Smooth muscle cell (in vitro differentiated cells): ENCODE results near the gene GALNT16. TPM values are rescaled to one million over a fixed set of nuclear protein-coding genes. Genes with fewer than 3 reads are reported as not detected.

Source experiments
- DNase-seq: peaks from one replicate; lab custom pipeline; 2025; ENCODE audit not compliant: unreplicated experiment; lab: John Stamatoyannopoulos, UW
- H2AFZ ChIP-seq: fragments of 200-600 bp; sonication (generic); 2 replicates; pipeline ENCODE4 v1.6.0; 2016; ENCODE audit warnings: antibody characterized with exemption, low read depth, mild to moderate bottlenecking
- H3F3A ChIP-seq: fragments of 200-600 bp; sonication (generic); 2 replicates; pipeline ENCODE4 v1.6.0; 2017; ENCODE audit warnings: antibody characterized with exemption, low read depth
- H3K27ac ChIP-seq: fragments of 200-600 bp; sonication (generic); 2 replicates; pipeline ENCODE4 v1.5.1; 2016; ENCODE audit warnings: low read depth, mild to moderate bottlenecking
- H3K27me3 ChIP-seq: fragments of 200-600 bp; sonication (generic); 2 replicates; pipeline ENCODE4 v1.6.1; 2016; ENCODE audit warnings: low read depth, mild to moderate bottlenecking
- H3K36me3 ChIP-seq: fragments of 200-600 bp; sonication (generic); 2 replicates; pipeline ENCODE4 v1.5.1; 2016; ENCODE audit warnings: low read depth
- H3K4me1 ChIP-seq: fragments of 200-600 bp; sonication (generic); 2 replicates; pipeline ENCODE4 v1.5.1; 2016; ENCODE audit warnings: low read depth
- H3K4me2 ChIP-seq: fragments of 200-600 bp; sonication (generic); 2 replicates; pipeline ENCODE4 v1.6.0; 2016; ENCODE audit warnings: mild to moderate bottlenecking
- H3K4me3 ChIP-seq: fragments of 200-600 bp; sonication (generic); 2 replicates; pipeline ENCODE4 v1.5.1; 2016; ENCODE audit warnings: mild to moderate bottlenecking
- H3K79me2 ChIP-seq: fragments of 200-600 bp; sonication (generic); 2 replicates; pipeline ENCODE4 v1.6.0; 2016; ENCODE audit warnings: low read depth, mild to moderate bottlenecking
- H3K9ac ChIP-seq: fragments of 200-600 bp; sonication (generic); 2 replicates; pipeline ENCODE4 v1.6.0; 2016; ENCODE audit warnings: low read depth
- H3K9me3 ChIP-seq: fragments of 200-600 bp; sonication (generic); replicated peaks from 2 replicates; pipeline ENCODE4 v1.5.1; 2016; ENCODE audit warnings: low read depth
- H4K20me1 ChIP-seq: fragments of 200-600 bp; sonication (generic); 2 replicates; pipeline ENCODE4 v1.6.0; 2016; ENCODE audit warnings: low read depth
- WGBS: methylation state at CpG from one replicate; pipeline ENCODE4 v1.1.7; 2016; ENCODE audit warnings: low lambda C conversion rate; 5-methylcytosine and 5-hydroxymethylcytosine counted together
- polyA plus RNA-seq: library from polyadenylated mRNA; unstranded; fragments of >200 nt; fragmentation: Nextera tagmentation; extraction: Ambion mirVana; gene quantifications from 2 replicates; pipeline ENCODE4 v1.2.1, GENCODE V29; 2016
- total RNA-seq: library from RNA; depleted of rRNA; stranded (reverse); fragments of >200 nt; gene quantifications from 2 replicates; pipeline ENCODE4 v1.2.3, GENCODE V29; 2014
- TF ChIP-seq, protein P1 (sequence below): fragments of 200-600 bp; sonication (generic); IDR thresholded peaks from 2 replicates; pipeline ENCODE4 v1.5.1; 2017; ENCODE audit warnings: borderline replicate concordance, mild to moderate bottlenecking, antibody characterized with exemption; ENCODE audit not compliant: insufficient read depth, poor library complexity, severe bottlenecking

Gene GALNT16
- total and polyA plus RNA-seq, 2 experiments from 2014 or later = 0.54 to 4.7 TPM

DNA sequence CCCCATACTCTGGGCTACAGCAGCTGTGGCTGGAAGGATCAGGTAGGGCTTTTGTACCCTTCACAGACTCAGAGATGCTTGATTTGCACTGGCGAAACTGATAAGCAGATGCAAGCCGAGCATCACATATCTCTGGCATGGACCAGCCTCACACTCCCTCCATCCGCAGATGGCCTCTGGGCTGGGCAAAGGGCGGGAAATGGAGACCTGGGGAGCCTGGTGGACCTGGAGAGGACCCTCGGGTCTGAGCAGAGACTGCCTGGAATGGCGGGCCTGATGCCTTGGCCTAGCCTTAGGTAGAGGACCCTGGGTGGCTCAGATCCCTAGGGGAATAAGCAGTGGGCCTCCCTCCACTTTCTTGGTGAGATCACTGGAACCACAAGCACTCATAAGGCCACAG is 53.2 kb downstream of the GALNT16 start:
- H3K4me1 ChIP-seq = peaks cover 5% of the 10 kb centered on the region
- no peak for DNase-seq
- 91% methylated on average over 6 of the region's 6 CpGs for WGBS

DNA sequence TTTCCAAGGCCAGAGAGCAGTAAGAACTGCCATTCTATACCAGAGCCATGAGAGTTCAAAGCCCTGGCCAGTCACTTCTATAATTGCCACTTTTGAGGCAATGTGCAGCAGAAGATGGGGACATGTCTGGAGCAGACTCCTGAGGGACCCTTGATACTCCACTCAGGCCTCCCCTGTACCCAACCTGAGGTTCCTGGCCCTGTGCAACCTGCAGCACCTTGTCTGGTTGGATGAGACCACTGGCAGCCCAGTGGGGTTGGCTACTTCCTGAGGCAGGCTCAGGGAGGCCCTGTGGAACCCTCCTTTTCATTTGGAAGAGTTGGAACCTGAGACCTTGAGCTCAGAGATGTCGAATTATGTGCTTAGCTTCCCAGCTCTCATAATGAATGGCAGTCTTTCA is 54.4 kb downstream of the GALNT16 start:
- no peak overlapping the region for H2AFZ ChIP-seq
- H3K4me1 ChIP-seq = peaks cover 5% of the 10 kb centered on the region
- peaks cover 15% of the 10 kb centered on the region for H3K27me3 ChIP-seq
- no peak overlapping the region for H3K4me2 ChIP-seq
- no peak overlapping the region for H3K9ac ChIP-seq
- H3F3A ChIP-seq = no peaks in the 10 kb centered on the region
- H3K36me3 ChIP-seq = no peaks in the 10 kb centered on the region
- no peak overlapping the region for H3K4me3 ChIP-seq
- WGBS = 83% methylated on average over 1 of the region's 1 CpG
- TF ChIP-seq, protein P1, sequence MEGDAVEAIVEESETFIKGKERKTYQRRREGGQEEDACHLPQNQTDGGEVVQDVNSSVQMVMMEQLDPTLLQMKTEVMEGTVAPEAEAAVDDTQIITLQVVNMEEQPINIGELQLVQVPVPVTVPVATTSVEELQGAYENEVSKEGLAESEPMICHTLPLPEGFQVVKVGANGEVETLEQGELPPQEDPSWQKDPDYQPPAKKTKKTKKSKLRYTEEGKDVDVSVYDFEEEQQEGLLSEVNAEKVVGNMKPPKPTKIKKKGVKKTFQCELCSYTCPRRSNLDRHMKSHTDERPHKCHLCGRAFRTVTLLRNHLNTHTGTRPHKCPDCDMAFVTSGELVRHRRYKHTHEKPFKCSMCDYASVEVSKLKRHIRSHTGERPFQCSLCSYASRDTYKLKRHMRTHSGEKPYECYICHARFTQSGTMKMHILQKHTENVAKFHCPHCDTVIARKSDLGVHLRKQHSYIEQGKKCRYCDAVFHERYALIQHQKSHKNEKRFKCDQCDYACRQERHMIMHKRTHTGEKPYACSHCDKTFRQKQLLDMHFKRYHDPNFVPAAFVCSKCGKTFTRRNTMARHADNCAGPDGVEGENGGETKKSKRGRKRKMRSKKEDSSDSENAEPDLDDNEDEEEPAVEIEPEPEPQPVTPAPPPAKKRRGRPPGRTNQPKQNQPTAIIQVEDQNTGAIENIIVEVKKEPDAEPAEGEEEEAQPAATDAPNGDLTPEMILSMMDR = no peak
- H4K20me1 ChIP-seq = no peaks in the 10 kb centered on the region
- no peaks in the 10 kb centered on the region for H3K9me3 ChIP-seq
- H3K79me2 ChIP-seq = no peaks in the 10 kb centered on the region
- no peak for DNase-seq
- H3K27ac ChIP-seq = no peak overlapping the region

More for the DNA sequence above, 53.2 kb downstream of the GALNT16 start:
- no peak overlapping the region for H3K27ac ChIP-seq
- H3K27me3 ChIP-seq = peaks cover 27% of the 10 kb centered on the region
- no peak overlapping the region for H3K4me3 ChIP-seq
- no peaks in the 10 kb centered on the region for H3K36me3 ChIP-seq
- H3K4me2 ChIP-seq = no peak overlapping the region
- H2AFZ ChIP-seq = no peak overlapping the region
- H3F3A ChIP-seq = no peaks in the 10 kb centered on the region
- no peaks in the 10 kb centered on the region for H3K9me3 ChIP-seq
- H3K79me2 ChIP-seq = no peaks in the 10 kb centered on the region
- H4K20me1 ChIP-seq = no peaks in the 10 kb centered on the region
- TF ChIP-seq, protein P1 = no peak
- no peak overlapping the region for H3K9ac ChIP-seq

- Histone ChIP-seq H3K79me2 (no peaks in the 10 kb centered on the region), H4K20me1 (no peaks in the 10 kb centered on the region), H3F3A (no peaks in the 10 kb centered on the region), H3K27me3 (peaks cover 6% of the 10 kb centered on the region), H3K4me3 (no peak overlapping the region), H3K27ac (no peak overlapping the region), H3K4me1 (peaks cover 5% of the 10 kb centered on the region), H2AFZ (no peak overlapping the region), H3K4me2 (no peak overlapping the region), H3K9me3 (no peaks in the 10 kb centered on the region), H3K36me3 (no peaks in the 10 kb centered on the region), H3K9ac (no peak overlapping the region)
- WGBS = 85% methylated on average over 4 of the region's 4 CpGs
- TF ChIP-seq, protein P1 = no peak
- DNase-seq = no peak
Measured at GRCh38 chr14:69315301-69315700, 55.3 kb downstream of the GALNT16 start.

DNA sequence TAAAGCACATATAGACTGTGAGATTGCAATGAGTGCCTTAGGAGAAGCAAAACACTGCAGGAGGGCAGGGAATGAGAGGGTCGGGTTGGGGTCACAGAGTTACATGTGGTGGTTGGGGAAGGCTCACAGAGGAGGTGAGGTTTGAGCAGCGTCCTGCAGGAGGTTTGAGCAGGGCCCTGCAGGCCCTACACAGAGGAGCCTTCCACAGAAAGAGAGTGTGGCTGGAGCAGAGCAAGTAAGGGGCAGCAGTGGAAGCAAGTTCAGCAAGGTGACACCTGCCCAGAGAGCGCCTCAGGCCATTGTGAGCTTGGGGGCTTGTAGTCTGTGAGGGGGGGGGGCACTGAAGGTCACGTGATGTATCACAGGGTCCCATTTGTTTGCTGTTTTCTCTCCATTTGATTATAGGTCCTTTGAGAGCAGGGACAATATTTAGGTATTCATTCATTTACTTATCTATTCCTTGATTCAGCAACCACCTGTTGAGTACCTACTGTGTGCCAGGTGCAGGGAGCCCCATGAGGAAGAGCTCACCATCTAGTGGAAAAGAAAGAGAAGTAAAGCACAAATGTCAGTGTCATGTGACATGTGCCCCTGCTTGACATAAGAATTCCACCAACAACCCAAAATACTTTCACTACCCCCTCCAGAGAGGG is 56.6 kb downstream of the GALNT16 start:
- Histone ChIP-seq H3K27ac (no peak overlapping the region), H3K36me3 (no peaks in the 10 kb centered on the region), H3K27me3 (no peaks in the 10 kb centered on the region), H3K9ac (no peak overlapping the region), H3F3A (no peaks in the 10 kb centered on the region), H3K4me3 (no peak overlapping the region), H3K4me2 (no peak overlapping the region), H3K79me2 (no peaks in the 10 kb centered on the region), H4K20me1 (no peaks in the 10 kb centered on the region), H3K9me3 (no peaks in the 10 kb centered on the region), H3K4me1 (no peaks in the 10 kb centered on the region), H2AFZ (no peak overlapping the region)
- TF ChIP-seq, protein P1 = no peak
- no peak for DNase-seq
- WGBS = 78% methylated on average over 3 of the region's 4 CpGs
